ENCODE measurements around the gene TCF4. TPM values are rescaled to one million over a fixed set of nuclear protein-coding genes. Genes with fewer than 3 reads are reported as not detected.

TCF4 gene
- total RNA-seq, 1 donor from 2014 or later: 459 TPM

- DNase-seq (ENCODE audit: low read depth in 2 of 2): no peak
These were observed 388.6 kb downstream of the TCF4 start for GRCh38 chr18:55199291-55199963.

GRCh38 chr18:55195863-55196262 is 392.1 kb downstream of the TCF4 start:
- DNase-seq (ENCODE audit: low read depth in 2 of 2): no peak

- no peak for DNase-seq (ENCODE audit: low read depth in 2 of 2)
These were observed 398.0 kb downstream of the TCF4 start for GRCh38 chr18:55189972-55190371.

GRCh38 chr18:55186588-55186987 is 401.4 kb downstream of the TCF4 start:
- no peak for DNase-seq (ENCODE audit: low read depth in 2 of 2)

GRCh38 chr18:55185391-55185790 is 402.6 kb downstream of the TCF4 start:
- no peak for DNase-seq (ENCODE audit: low read depth in 2 of 2)

GRCh38 chr18:55179835-55180234 is 408.2 kb downstream of the TCF4 start:
- DNase-seq (ENCODE audit: low read depth in 2 of 2): peak in 1 of 2 donors; percentile 36

- no peak for DNase-seq (ENCODE audit: low read depth in 2 of 2)
These were observed 408.6 kb downstream of the TCF4 start for GRCh38 chr18:55179425-55179824.

- no peak for DNase-seq (ENCODE audit: low read depth in 2 of 2)
These were observed 414.7 kb downstream of the TCF4 start for GRCh38 chr18:55173291-55173690.

Data from dermis microvascular lymphatic vessel endothelial cell (primary cell).